ENCODE results near the gene RAB3GAP1.

RAB3GAP1 gene

GRCh38 chr2:135179689-135180088 is 127.6 kb downstream of the RAB3GAP1 start:
- H3K27ac ChIP-seq = no peak overlapping the region
- TF ChIP-seq ZFX (IDR thresholded peaks at IDR 0.05) = no peak
- TF ChIP-seq, protein P1, sequence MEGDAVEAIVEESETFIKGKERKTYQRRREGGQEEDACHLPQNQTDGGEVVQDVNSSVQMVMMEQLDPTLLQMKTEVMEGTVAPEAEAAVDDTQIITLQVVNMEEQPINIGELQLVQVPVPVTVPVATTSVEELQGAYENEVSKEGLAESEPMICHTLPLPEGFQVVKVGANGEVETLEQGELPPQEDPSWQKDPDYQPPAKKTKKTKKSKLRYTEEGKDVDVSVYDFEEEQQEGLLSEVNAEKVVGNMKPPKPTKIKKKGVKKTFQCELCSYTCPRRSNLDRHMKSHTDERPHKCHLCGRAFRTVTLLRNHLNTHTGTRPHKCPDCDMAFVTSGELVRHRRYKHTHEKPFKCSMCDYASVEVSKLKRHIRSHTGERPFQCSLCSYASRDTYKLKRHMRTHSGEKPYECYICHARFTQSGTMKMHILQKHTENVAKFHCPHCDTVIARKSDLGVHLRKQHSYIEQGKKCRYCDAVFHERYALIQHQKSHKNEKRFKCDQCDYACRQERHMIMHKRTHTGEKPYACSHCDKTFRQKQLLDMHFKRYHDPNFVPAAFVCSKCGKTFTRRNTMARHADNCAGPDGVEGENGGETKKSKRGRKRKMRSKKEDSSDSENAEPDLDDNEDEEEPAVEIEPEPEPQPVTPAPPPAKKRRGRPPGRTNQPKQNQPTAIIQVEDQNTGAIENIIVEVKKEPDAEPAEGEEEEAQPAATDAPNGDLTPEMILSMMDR (conservative IDR thresholded peaks at IDR 0.05) = no peak

- no peak overlapping the region for H3K27ac ChIP-seq
- TF ChIP-seq, protein P1 (conservative IDR thresholded peaks at IDR 0.05) = no peak
- TF ChIP-seq ZFX (IDR thresholded peaks at IDR 0.05) = no peak
Observed at GRCh38 chr2:135182190-135182589, 130.1 kb downstream of the RAB3GAP1 start.

- H3K27ac ChIP-seq = no peak overlapping the region
- TF ChIP-seq ZFX (IDR thresholded peaks at IDR 0.05) = no peak
- TF ChIP-seq, protein P1 (conservative IDR thresholded peaks at IDR 0.05) = no peak
Observed at GRCh38 chr2:135182601-135183000, 130.5 kb downstream of the RAB3GAP1 start.

DNA sequence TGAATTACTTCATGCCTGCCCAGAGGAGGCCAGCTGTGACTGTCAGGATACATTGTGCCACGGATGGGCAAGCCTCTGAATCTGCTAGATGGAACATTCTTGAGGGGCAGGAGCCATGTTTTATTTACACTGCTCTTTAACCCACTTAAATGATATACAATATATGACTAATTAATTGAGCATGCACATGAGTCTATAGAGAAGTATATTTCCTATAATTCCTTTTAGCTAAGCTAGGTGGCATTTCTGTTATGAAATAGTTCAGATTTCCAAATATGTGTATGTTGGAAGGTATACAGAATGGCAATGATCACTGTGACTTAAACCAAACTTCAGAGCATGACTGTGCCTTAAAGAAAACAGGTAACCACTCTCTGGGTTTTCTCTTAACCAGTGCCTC is 131.7 kb downstream of the RAB3GAP1 start:
- no peak for TF ChIP-seq ZFX (IDR thresholded peaks at IDR 0.05)
- TF ChIP-seq, protein P1 (conservative IDR thresholded peaks at IDR 0.05) = no peak
- H3K27ac ChIP-seq = no peak overlapping the region

DNA sequence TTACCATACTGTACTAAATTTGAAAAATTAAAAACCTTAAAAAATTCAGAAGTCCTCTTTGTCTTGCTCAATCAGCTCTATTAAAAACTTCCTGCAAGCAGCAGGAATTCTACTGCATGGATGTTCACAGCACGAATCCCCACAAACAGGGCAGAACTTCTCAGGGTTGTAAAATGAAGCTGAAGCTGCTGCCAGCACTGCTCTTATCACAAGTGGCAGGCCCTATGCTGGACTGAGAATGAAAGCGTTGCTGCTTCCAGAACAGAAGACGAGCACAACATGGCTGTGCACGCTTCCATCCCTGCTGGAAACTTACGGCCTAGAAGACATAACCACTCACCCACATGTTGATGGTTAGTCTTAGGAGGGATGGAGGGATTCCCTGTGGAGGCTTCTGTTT is 134.0 kb downstream of the RAB3GAP1 start:
- H3K27ac ChIP-seq = no peak overlapping the region
- TF ChIP-seq, protein P1 (conservative IDR thresholded peaks at IDR 0.05) = no peak
- no peak for TF ChIP-seq ZFX (IDR thresholded peaks at IDR 0.05)

DNA sequence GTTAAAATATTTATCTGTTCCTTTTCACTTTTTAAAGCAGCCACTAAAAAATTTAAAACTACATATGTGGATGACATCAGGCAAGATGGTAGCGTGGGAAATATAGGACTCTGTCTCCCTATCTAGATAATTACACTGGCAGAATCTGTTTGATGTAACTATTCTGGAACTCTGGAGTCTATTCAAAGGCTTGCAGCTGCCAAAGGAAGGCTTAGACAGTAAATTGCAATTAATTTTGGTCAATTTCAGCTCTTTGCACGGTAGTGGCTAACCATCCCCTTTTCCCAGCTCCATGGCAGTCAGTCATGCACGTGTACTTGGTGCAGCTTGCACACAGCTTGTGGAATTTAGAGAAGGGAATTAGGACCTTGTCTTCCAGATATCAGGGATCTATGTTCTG is 135.2 kb downstream of the RAB3GAP1 start:
- TF ChIP-seq ZFX (IDR thresholded peaks at IDR 0.05) = no peak
- TF ChIP-seq, protein P1 (conservative IDR thresholded peaks at IDR 0.05) = no peak
- no peak overlapping the region for H3K27ac ChIP-seq

DNA sequence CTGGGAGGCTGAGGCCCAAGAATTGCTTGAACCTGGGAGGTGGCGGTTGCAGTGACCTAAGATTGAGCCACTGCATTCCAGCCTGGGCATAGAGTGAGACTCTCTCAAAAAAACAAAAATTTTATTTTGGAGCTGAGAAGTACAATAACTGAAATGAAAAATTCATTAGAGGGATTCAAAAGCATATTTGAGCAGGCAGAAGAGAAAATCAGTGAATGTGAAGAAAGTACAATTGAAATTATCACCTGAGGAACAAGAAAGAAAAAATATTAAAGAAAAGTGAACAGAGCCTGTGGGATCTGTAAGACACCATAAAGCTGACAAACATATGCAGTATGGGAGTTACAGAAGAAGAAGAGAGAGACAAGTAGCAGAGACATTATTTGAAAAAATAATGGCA is 137.1 kb downstream of the RAB3GAP1 start:
- TF ChIP-seq, protein P1 (conservative IDR thresholded peaks at IDR 0.05) = no peak
- no peak for TF ChIP-seq ZFX (IDR thresholded peaks at IDR 0.05)
- no peak overlapping the region for H3K27ac ChIP-seq
